Bronchial epithelial cell (primary cell): Measurements from ENCODE around the gene B4GALT5. TPM values are rescaled to one million over a fixed set of nuclear protein-coding genes. Genes with fewer than 3 reads are reported as not detected.
"Not testable (repeated sequence)": the region's sequence is repeated elsewhere in the genome, so short reads cannot be mapped to it uniquely, and the experiment has no call there.

Source experiments
- DNase-seq: peaks from one replicate; pipeline ENCODE4 v3.0.0-alpha.2; 2010; ENCODE audit warnings: low read depth
- FAIRE-seq: peaks from 2 replicates; lab custom pipeline; 2011; peaks lifted over from hg19 to GRCh38; lab: Jason Lieb, UNC
- H3K27me3 ChIP-seq: 2 replicates; pipeline ENCODE4 v1.5.1; 2011; ENCODE audit warnings: low read length; ENCODE audit not compliant: control insufficient read depth, insufficient read depth
- H3K36me3 ChIP-seq: 2 replicates; pipeline ENCODE4 v1.5.1; 2011; ENCODE audit warnings: low read length; ENCODE audit not compliant: control insufficient read depth, insufficient read depth
- H3K4me3 ChIP-seq: 2 replicates; pipeline ENCODE4 v1.5.1; 2011; ENCODE audit warnings: mild to moderate bottlenecking, low read depth, low read length, control low read depth
- total RNA-seq: library from RNA; depleted of rRNA; stranded (reverse); fragments of >200 nt; gene quantifications from 2 replicates; pipeline ENCODE4 v1.2.1, GENCODE V29; 2014
- TF ChIP-seq, protein P1 (sequence below): IDR thresholded peaks from 2 replicates; pipeline ENCODE4 v1.5.1; 2011; ENCODE audit warnings: mild to moderate bottlenecking, moderate library complexity, low read length, control low read depth, inconsistent platforms; ENCODE audit not compliant: insufficient read depth, severe bottlenecking

The B4GALT5 gene
- total RNA-seq, 1 donor from 2014 or later: 9.7 TPM

DNA sequence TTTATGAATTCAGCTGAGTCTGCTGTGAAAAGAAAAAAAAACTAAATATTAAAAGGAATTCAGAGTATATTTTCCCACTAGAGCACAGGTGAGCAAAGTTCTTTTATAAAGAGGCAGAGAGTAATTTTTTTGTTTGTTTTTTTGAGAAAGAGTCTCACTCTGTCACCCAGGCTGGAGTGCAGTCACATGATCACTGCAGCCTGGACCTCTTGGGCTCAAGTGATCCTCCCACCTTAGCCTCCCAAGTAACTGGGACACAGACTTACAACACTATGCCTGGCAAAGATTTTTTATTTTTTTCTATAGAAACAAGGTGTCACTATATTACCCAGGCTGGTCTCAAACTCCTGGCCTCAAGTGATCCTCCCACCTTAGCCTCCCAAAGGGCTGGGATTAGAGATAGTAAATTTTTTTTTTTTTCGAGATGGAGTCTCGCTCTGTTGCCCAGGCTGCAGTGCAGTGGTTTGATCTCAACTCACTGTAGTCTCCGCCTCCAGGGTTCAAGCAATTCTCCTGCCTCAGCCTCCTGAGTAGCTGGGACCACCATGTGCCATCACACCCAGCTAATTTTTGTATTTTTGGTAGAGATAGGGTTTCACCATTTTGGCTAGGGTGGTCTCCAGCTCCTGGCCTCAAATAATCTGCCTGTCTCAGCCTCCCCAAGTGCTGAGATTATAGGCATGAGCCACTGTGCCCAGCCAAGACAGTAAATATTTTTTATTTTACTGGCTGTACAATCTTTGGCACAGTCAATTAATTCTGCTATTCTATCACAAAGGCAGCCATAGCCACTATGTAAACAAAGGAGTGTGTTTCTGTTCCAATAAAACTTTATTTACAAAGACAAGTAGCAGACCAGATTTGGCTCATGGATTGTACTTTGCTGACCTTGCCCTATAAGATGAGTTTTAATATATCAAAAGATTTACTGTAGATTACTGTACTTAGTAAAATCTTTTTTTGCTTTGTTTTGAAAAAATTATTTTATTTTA is 14.5 kb upstream of the B4GALT5 start:
- H3K27me3 ChIP-seq: no peaks in the 10 kb centered on the region
- no peak overlapping the region for H3K4me3 ChIP-seq
- TF ChIP-seq, protein P1, sequence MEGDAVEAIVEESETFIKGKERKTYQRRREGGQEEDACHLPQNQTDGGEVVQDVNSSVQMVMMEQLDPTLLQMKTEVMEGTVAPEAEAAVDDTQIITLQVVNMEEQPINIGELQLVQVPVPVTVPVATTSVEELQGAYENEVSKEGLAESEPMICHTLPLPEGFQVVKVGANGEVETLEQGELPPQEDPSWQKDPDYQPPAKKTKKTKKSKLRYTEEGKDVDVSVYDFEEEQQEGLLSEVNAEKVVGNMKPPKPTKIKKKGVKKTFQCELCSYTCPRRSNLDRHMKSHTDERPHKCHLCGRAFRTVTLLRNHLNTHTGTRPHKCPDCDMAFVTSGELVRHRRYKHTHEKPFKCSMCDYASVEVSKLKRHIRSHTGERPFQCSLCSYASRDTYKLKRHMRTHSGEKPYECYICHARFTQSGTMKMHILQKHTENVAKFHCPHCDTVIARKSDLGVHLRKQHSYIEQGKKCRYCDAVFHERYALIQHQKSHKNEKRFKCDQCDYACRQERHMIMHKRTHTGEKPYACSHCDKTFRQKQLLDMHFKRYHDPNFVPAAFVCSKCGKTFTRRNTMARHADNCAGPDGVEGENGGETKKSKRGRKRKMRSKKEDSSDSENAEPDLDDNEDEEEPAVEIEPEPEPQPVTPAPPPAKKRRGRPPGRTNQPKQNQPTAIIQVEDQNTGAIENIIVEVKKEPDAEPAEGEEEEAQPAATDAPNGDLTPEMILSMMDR: no peak
- H3K36me3 ChIP-seq: no peaks in the 10 kb centered on the region
- DNase-seq (no peak), FAIRE-seq (no peak)

DNA sequence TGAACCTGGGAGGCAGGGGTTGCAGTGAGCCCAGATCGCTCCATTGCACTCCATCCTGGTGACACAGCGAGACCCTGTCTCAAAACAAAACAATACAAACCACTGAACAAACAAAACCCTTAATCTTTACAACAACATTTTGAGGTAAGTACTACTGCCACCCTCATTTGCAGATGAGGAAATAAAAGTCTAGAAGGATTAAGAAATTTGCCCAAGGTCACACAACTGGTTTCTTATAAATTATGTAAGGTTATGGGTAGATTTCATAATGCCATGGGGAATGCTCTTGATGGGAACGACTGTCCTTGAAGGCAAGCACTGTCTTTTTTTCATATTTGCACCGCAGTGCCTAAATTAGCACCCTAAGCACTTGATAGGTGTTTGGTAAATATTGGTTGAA is 13.8 kb upstream of the B4GALT5 start:
- DNase-seq: no peak
- no peaks in the 10 kb centered on the region for H3K27me3 ChIP-seq
- no peak for FAIRE-seq
- TF ChIP-seq, protein P1: no peak
- no peak overlapping the region for H3K4me3 ChIP-seq
- H3K36me3 ChIP-seq: no peaks in the 10 kb centered on the region

DNA sequence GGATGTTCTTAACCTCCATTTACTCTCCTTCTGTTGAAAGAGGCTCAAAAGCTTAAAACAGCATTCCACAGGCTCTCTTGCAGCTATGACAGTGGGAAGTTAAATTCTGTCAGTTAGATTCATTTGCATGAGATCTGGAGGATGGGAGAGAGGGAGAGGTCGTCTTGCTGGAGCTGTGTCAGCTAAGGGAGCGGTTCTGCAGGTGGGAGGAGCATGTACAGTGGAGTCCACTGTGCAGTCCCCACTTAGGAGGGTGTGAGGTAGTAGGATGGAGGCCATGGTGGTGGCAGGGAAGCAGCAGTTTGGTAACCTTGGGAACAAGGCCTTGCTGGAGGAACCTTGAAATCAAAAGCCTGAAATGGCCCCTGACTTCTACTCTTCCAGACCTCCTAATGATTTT is 12.0 kb upstream of the B4GALT5 start:
- no peaks in the 10 kb centered on the region for H3K36me3 ChIP-seq
- DNase-seq (no peak), FAIRE-seq (no peak)
- TF ChIP-seq, protein P1: no peak
- no peak overlapping the region for H3K4me3 ChIP-seq
- H3K27me3 ChIP-seq: no peaks in the 10 kb centered on the region

DNA sequence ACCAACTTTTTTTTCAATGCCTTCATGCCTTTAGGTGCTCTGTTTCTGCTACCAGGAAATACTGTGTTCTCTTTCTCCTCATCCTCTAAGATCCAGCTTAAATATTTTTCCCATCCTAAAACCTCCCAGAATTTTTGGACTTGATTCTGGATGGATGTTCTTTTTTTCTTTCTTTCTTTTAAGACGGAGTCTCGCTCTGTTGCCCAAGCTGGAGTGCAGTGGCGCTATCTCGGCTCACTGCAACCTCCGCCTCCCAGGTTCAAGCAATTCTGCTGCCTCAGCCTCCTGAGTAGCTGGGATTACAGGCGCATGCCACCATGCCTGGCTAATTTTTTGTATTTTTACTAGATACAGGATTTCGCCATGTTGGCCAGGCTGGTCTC is 11.5 kb upstream of the B4GALT5 start:
- not testable (repeated sequence) for H3K4me3 ChIP-seq, H3K27me3 ChIP-seq, FAIRE-seq, H3K36me3 ChIP-seq, DNase-seq

DNA sequence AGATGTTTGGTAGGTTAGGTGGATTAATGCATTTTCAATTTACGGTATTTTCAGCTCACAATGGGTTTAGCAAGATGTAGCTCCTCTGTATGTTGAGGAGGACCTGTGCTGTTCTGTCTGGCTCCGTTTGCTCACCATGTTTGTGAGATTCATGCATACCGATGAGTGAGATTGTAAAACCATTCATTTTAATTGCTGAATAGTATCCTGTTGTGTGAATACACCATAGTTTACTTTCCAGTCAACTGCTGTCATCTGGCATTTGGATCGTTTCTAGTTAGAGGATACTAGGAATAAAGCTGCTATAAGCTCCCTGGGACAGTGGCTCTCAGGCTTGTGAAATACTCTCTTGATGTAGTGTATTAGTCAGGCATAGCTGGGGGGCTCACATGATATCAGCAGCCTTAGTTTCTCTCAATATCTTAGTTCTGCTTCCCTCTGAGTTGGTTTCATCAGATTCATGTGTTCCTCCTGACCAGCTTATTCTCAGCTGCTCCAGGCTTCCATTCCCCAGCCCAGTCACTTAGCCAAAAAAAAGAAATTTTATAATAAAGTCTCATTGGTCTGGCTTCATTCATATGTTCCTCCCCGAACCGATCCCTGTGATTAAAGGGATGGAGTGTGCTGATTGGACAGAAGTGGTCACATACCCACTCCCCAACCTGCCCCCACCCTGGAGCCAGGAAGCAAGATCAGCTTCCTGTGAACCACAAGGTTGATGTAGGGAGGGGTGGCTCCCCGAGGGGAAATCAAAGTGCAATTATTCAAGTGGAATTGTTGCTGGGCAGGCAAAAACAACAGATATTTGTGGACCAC is 10.9 kb upstream of the B4GALT5 start:
- no peak overlapping the region for H3K4me3 ChIP-seq
- FAIRE-seq: no peak
- no peaks in the 10 kb centered on the region for H3K36me3 ChIP-seq

DNA sequence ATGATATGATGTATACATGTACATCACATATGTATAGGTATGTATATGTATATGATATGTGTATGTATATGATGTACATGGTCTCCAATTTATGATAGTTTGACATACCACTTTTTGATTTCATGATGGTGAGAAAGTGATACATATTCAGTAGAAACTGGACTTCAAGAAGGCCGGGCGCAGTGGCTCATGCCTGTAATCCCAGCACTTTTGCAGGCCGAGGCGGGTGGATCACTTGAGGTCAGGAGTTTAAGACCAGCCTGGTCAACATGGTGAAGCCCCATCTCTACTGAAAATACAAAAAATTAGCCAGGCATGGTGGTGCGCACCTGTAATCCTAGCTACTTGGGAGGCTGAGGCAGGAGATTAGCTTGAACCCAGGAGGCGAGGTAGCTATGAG is 10.1 kb upstream of the B4GALT5 start:
- not testable (repeated sequence) for DNase-seq, H3K36me3 ChIP-seq, H3K27me3 ChIP-seq, FAIRE-seq, H3K4me3 ChIP-seq

More for the DNA sequence above, 10.9 kb upstream of the B4GALT5 start:
- TF ChIP-seq, protein P1: no peak
- no peak for DNase-seq
- no peaks in the 10 kb centered on the region for H3K27me3 ChIP-seq

DNA sequence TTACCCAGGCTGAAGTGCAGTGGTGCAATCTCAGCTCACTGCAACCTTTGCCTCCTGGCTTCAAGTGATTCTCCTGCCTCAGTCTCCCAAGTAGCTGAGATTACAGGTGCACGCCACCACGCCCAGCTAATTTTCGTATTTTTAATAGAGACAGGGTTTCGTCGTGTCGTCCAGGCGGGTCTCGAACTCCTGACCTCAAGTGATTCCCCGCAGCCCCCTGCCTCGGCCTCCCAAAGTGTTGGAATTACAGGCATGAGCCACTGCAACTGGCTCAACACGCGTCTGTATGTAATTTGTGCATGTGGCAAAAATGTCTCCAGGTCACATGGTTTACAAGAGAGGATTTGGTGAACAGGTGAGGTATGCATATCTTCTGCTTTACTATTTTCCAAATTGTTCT is 7.6 kb upstream of the B4GALT5 start:
- not testable (repeated sequence) for DNase-seq, H3K4me3 ChIP-seq, H3K36me3 ChIP-seq, H3K27me3 ChIP-seq, FAIRE-seq
